ENCODE data around the gene BIN1. TPM values are rescaled to one million over a fixed set of nuclear protein-coding genes. Genes with fewer than 3 reads are reported as not detected.

The BIN1 gene
- total RNA-seq, result 597 TPM

GRCh38 chr2:127106991-127107621, at the start of gene BIN1:
TSS of gene BIN1 (minus strand) at chr2:127107154. CDS start at chr2:127106943, 211 bp downstream.
- Histone ChIP-seq H3K9me3 (ENCODE audit: control insufficient read depth in 3 of 3, low read length in 3 of 3) (no peaks in the 10 kb centered on the region), H3K27me3 (ENCODE audit: control insufficient read depth in 3 of 3, insufficient read depth in 3 of 3, low read length in 3 of 3) (no peaks in the 10 kb centered on the region), H3K36me3 (ENCODE audit: control insufficient read depth in 3 of 3, insufficient read depth in 3 of 3, low read length in 3 of 3) (peaks cover 0 to 10% (median 2%) of the 10 kb centered on the region in 3 donors), H3K4me1 (ENCODE audit: control insufficient read depth in 3 of 3, insufficient read depth in 3 of 3, low read length in 3 of 3) (peaks cover 36 to 48% (median 39%) of the 10 kb centered on the region in 3 donors), H3K4me3 (ENCODE audit: low read length in 3 of 3) (peak within 1 kb of the TSS; percentile 81 to 93 (median 91)), H3K9ac (ENCODE audit: low read depth in 1 of 3, low read length in 3 of 3) (peak within 1 kb of the TSS; percentile 97 to 99 (median 98)), H3K27ac (ENCODE audit: low read depth, low read length) (peak within 1 kb of the TSS; percentile 93)

GRCh38 chr2:127155947-127156346, 49.0 kb upstream of the BIN1 start:
- peaks cover 39 to 45% (median 41%) of the 10 kb centered on the region in 3 donors for H3K4me1 ChIP-seq (ENCODE audit: control insufficient read depth in 3 of 3, insufficient read depth in 3 of 3, low read length in 3 of 3)
- peaks cover 0 to 2% (median 0%) of the 10 kb centered on the region in 3 donors for H3K9me3 ChIP-seq (ENCODE audit: control insufficient read depth in 3 of 3, low read length in 3 of 3)
- H3K4me3 ChIP-seq (ENCODE audit: low read length in 3 of 3), result no peak overlapping the region
- peak overlapping the region in 2 of 3 donors; percentile 40 to 55 for H3K9ac ChIP-seq (ENCODE audit: low read depth in 1 of 3, low read length in 3 of 3)
- no peaks in the 10 kb centered on the region for H3K36me3 ChIP-seq (ENCODE audit: control insufficient read depth in 3 of 3, insufficient read depth in 3 of 3, low read length in 3 of 3)
- no peaks in the 10 kb centered on the region for H3K27me3 ChIP-seq (ENCODE audit: control insufficient read depth in 3 of 3, insufficient read depth in 3 of 3, low read length in 3 of 3)
- peak overlapping the region; percentile 83 for H3K27ac ChIP-seq (ENCODE audit: low read depth, low read length)

- peaks cover 0 to 2% (median 0%) of the 10 kb centered on the region in 3 donors for H3K9me3 ChIP-seq (ENCODE audit: control insufficient read depth in 3 of 3, low read length in 3 of 3)
- H3K27ac ChIP-seq (ENCODE audit: low read depth, low read length), result peak overlapping the region; percentile 83
- no peaks in the 10 kb centered on the region for H3K27me3 ChIP-seq (ENCODE audit: control insufficient read depth in 3 of 3, insufficient read depth in 3 of 3, low read length in 3 of 3)
- H3K36me3 ChIP-seq (ENCODE audit: control insufficient read depth in 3 of 3, insufficient read depth in 3 of 3, low read length in 3 of 3), result no peaks in the 10 kb centered on the region
- peak overlapping the region; percentile 30 to 64 (median 55) for H3K9ac ChIP-seq (ENCODE audit: low read depth in 1 of 3, low read length in 3 of 3)
- no peak overlapping the region for H3K4me3 ChIP-seq (ENCODE audit: low read length in 3 of 3)
- H3K4me1 ChIP-seq (ENCODE audit: control insufficient read depth in 3 of 3, insufficient read depth in 3 of 3, low read length in 3 of 3), result peaks cover 39 to 45% (median 41%) of the 10 kb centered on the region in 3 donors
Measured at GRCh38 chr2:127155028-127155581, 48.2 kb upstream of the BIN1 start.

GRCh38 chr2:127154396-127154795, 47.4 kb upstream of the BIN1 start:
- Histone ChIP-seq H3K4me1 (ENCODE audit: control insufficient read depth in 3 of 3, insufficient read depth in 3 of 3, low read length in 3 of 3) (peaks cover 39 to 45% (median 41%) of the 10 kb centered on the region in 3 donors), H3K36me3 (ENCODE audit: control insufficient read depth in 3 of 3, insufficient read depth in 3 of 3, low read length in 3 of 3) (no peaks in the 10 kb centered on the region), H3K4me3 (ENCODE audit: low read length in 3 of 3) (peak overlapping the region in 1 of 3 donors; percentile 31), H3K9me3 (ENCODE audit: control insufficient read depth in 3 of 3, low read length in 3 of 3) (peaks cover 0 to 2% (median 0%) of the 10 kb centered on the region in 3 donors), H3K27ac (ENCODE audit: low read depth, low read length) (peak overlapping the region; percentile 83), H3K9ac (ENCODE audit: low read depth in 1 of 3, low read length in 3 of 3) (peak overlapping the region; percentile 30 to 64 (median 55)), H3K27me3 (ENCODE audit: control insufficient read depth in 3 of 3, insufficient read depth in 3 of 3, low read length in 3 of 3) (no peaks in the 10 kb centered on the region)

GRCh38 chr2:127153691-127154158, 46.8 kb upstream of the BIN1 start:
- Histone ChIP-seq H3K27ac (ENCODE audit: low read depth, low read length) (peak overlapping the region; percentile 83), H3K9ac (ENCODE audit: low read depth in 1 of 3, low read length in 3 of 3) (peak overlapping the region in 2 of 3 donors; percentile 30 to 64), H3K27me3 (ENCODE audit: control insufficient read depth in 3 of 3, insufficient read depth in 3 of 3, low read length in 3 of 3) (no peaks in the 10 kb centered on the region)

GRCh38 chr2:127150996-127151395, 44.0 kb upstream of the BIN1 start:
- peaks cover 0 to 2% (median 0%) of the 10 kb centered on the region in 3 donors for H3K9me3 ChIP-seq (ENCODE audit: control insufficient read depth in 3 of 3, low read length in 3 of 3)
- H3K4me1 ChIP-seq (ENCODE audit: control insufficient read depth in 3 of 3, insufficient read depth in 3 of 3, low read length in 3 of 3), result peaks cover 43 to 46% (median 46%) of the 10 kb centered on the region in 3 donors
- H3K27ac ChIP-seq (ENCODE audit: low read depth, low read length), result no peak overlapping the region
- no peaks in the 10 kb centered on the region for H3K27me3 ChIP-seq (ENCODE audit: control insufficient read depth in 3 of 3, insufficient read depth in 3 of 3, low read length in 3 of 3)
- no peaks in the 10 kb centered on the region for H3K36me3 ChIP-seq (ENCODE audit: control insufficient read depth in 3 of 3, insufficient read depth in 3 of 3, low read length in 3 of 3)
- no peak overlapping the region for H3K4me3 ChIP-seq (ENCODE audit: low read length in 3 of 3)
- H3K9ac ChIP-seq (ENCODE audit: low read depth in 1 of 3, low read length in 3 of 3), result no peak overlapping the region

More at GRCh38 chr2:127153691-127154158, 46.8 kb upstream of the BIN1 start:
- Histone ChIP-seq H3K4me3 (ENCODE audit: low read length in 3 of 3) (no peak overlapping the region), H3K4me1 (ENCODE audit: control insufficient read depth in 3 of 3, insufficient read depth in 3 of 3, low read length in 3 of 3) (peaks cover 39 to 45% (median 41%) of the 10 kb centered on the region in 3 donors), H3K9me3 (ENCODE audit: control insufficient read depth in 3 of 3, low read length in 3 of 3) (peaks cover 0 to 2% (median 0%) of the 10 kb centered on the region in 3 donors), H3K36me3 (ENCODE audit: control insufficient read depth in 3 of 3, insufficient read depth in 3 of 3, low read length in 3 of 3) (no peaks in the 10 kb centered on the region)

GRCh38 chr2:127149384-127149783, 42.4 kb upstream of the BIN1 start:
- H3K4me3 ChIP-seq (ENCODE audit: low read length in 3 of 3), result no peak overlapping the region
- no peaks in the 10 kb centered on the region for H3K36me3 ChIP-seq (ENCODE audit: control insufficient read depth in 3 of 3, insufficient read depth in 3 of 3, low read length in 3 of 3)
- H3K4me1 ChIP-seq (ENCODE audit: control insufficient read depth in 3 of 3, insufficient read depth in 3 of 3, low read length in 3 of 3), result peaks cover 36 to 42% (median 41%) of the 10 kb centered on the region in 3 donors
- H3K27ac ChIP-seq (ENCODE audit: low read depth, low read length), result no peak overlapping the region
- peaks cover 0 to 2% (median 0%) of the 10 kb centered on the region in 3 donors for H3K9me3 ChIP-seq (ENCODE audit: control insufficient read depth in 3 of 3, low read length in 3 of 3)
- H3K27me3 ChIP-seq (ENCODE audit: control insufficient read depth in 3 of 3, insufficient read depth in 3 of 3, low read length in 3 of 3), result no peaks in the 10 kb centered on the region
- H3K9ac ChIP-seq (ENCODE audit: low read depth in 1 of 3, low read length in 3 of 3), result no peak overlapping the region

GRCh38 chr2:127146820-127147502, 40.0 kb upstream of the BIN1 start:
- Histone ChIP-seq H3K36me3 (ENCODE audit: control insufficient read depth in 3 of 3, insufficient read depth in 3 of 3, low read length in 3 of 3) (no peaks in the 10 kb centered on the region), H3K4me3 (ENCODE audit: low read length in 3 of 3) (peak overlapping the region in 2 of 3 donors; percentile 15 to 55), H3K27me3 (ENCODE audit: control insufficient read depth in 3 of 3, insufficient read depth in 3 of 3, low read length in 3 of 3) (no peaks in the 10 kb centered on the region), H3K27ac (ENCODE audit: low read depth, low read length) (peak overlapping the region; percentile 95), H3K9me3 (ENCODE audit: control insufficient read depth in 3 of 3, low read length in 3 of 3) (peaks cover 0 to 2% (median 0%) of the 10 kb centered on the region in 3 donors), H3K9ac (ENCODE audit: low read depth in 1 of 3, low read length in 3 of 3) (peak overlapping the region; percentile 69 to 80 (median 75)), H3K4me1 (ENCODE audit: control insufficient read depth in 3 of 3, insufficient read depth in 3 of 3, low read length in 3 of 3) (peaks cover 39 to 44% (median 41%) of the 10 kb centered on the region in 3 donors)

- Histone ChIP-seq H3K36me3 (ENCODE audit: control insufficient read depth in 3 of 3, insufficient read depth in 3 of 3, low read length in 3 of 3) (no peaks in the 10 kb centered on the region), H3K27me3 (ENCODE audit: control insufficient read depth in 3 of 3, insufficient read depth in 3 of 3, low read length in 3 of 3) (no peaks in the 10 kb centered on the region), H3K4me1 (ENCODE audit: control insufficient read depth in 3 of 3, insufficient read depth in 3 of 3, low read length in 3 of 3) (peaks cover 39 to 44% (median 41%) of the 10 kb centered on the region in 3 donors), H3K27ac (ENCODE audit: low read depth, low read length) (peak overlapping the region; percentile 95), H3K4me3 (ENCODE audit: low read length in 3 of 3) (peak overlapping the region in 1 of 3 donors; percentile 55), H3K9ac (ENCODE audit: low read depth in 1 of 3, low read length in 3 of 3) (peak overlapping the region; percentile 7 to 80 (median 69)), H3K9me3 (ENCODE audit: control insufficient read depth in 3 of 3, low read length in 3 of 3) (peaks cover 0 to 2% (median 0%) of the 10 kb centered on the region in 3 donors)
Measured at GRCh38 chr2:127146071-127146725, 39.2 kb upstream of the BIN1 start.
